ENCODE results near the gene COL4A4. TPM values are rescaled to one million over a fixed set of nuclear protein-coding genes. Genes with fewer than 3 reads are reported as not detected.

The COL4A4 gene
- polyA plus RNA-seq, 3 donors from 2014 or later: 0.76 to 1.3 TPM; not detected in 1

GRCh38 chr2:227152093-227152766 is 11.8 kb downstream of the COL4A4 start:
- Mint-ChIP-seq H3K27ac (no peak overlapping the region), H3K4me1 (no peaks in the 10 kb centered on the region), H3K9me3 (peaks cover 0 to 5% (median 0%) of the 10 kb centered on the region in 6 donors), H3K27me3 (ENCODE audit: low read depth in 3 of 3) (peaks cover 2 to 8% (median 4%) of the 10 kb centered on the region in 3 donors), H3K36me3 (peaks cover 0 to 2% (median 0%) of the 10 kb centered on the region in 3 donors), H3K4me3 (no peak overlapping the region)
- no peak for DNase-seq

- H3K27ac Mint-ChIP-seq: no peak overlapping the region
- H3K27me3 Mint-ChIP-seq (ENCODE audit: low read depth in 3 of 3): peaks cover 2 to 8% (median 4%) of the 10 kb centered on the region in 3 donors
- peaks cover 0 to 5% (median 1%) of the 10 kb centered on the region in 6 donors for H3K9me3 Mint-ChIP-seq
- peaks cover 0 to 2% (median 0%) of the 10 kb centered on the region in 3 donors for H3K36me3 Mint-ChIP-seq
- H3K4me1 Mint-ChIP-seq: no peaks in the 10 kb centered on the region
- no peak for DNase-seq
- no peak overlapping the region for H3K4me3 Mint-ChIP-seq
Observed at GRCh38 chr2:227150222-227150936, 13.6 kb downstream of the COL4A4 start.

- peaks cover 0 to 5% (median 1%) of the 10 kb centered on the region in 6 donors for H3K9me3 Mint-ChIP-seq
- peaks cover 0 to 6% (median 1%) of the 10 kb centered on the region in 3 donors for H3K27me3 Mint-ChIP-seq (ENCODE audit: low read depth in 3 of 3)
Observed at GRCh38 chr2:227148106-227148505, 15.9 kb downstream of the COL4A4 start.

GRCh38 chr2:227147023-227147422 is 17.0 kb downstream of the COL4A4 start:
- H3K4me3 Mint-ChIP-seq: no peak overlapping the region
- H3K36me3 Mint-ChIP-seq: peaks cover 0 to 2% (median 0%) of the 10 kb centered on the region in 3 donors
- no peaks in the 10 kb centered on the region for H3K4me1 Mint-ChIP-seq
- H3K9me3 Mint-ChIP-seq: peaks cover 0 to 5% (median 1%) of the 10 kb centered on the region in 6 donors
- no peak overlapping the region for H3K27ac Mint-ChIP-seq
- peaks cover 0 to 6% (median 1%) of the 10 kb centered on the region in 3 donors for H3K27me3 Mint-ChIP-seq (ENCODE audit: low read depth in 3 of 3)
- no peak for DNase-seq

More at GRCh38 chr2:227148106-227148505, 15.9 kb downstream of the COL4A4 start:
- Mint-ChIP-seq H3K27ac (no peak overlapping the region), H3K36me3 (peaks cover 0 to 2% (median 0%) of the 10 kb centered on the region in 3 donors), H3K4me1 (no peaks in the 10 kb centered on the region), H3K4me3 (no peak overlapping the region)
- DNase-seq: no peak

GRCh38 chr2:227146456-227146855 is 17.5 kb downstream of the COL4A4 start:
- Mint-ChIP-seq H3K4me3 (no peak overlapping the region), H3K4me1 (no peaks in the 10 kb centered on the region), H3K9me3 (peaks cover 0 to 5% (median 1%) of the 10 kb centered on the region in 6 donors), H3K36me3 (peaks cover 0 to 2% (median 0%) of the 10 kb centered on the region in 3 donors), H3K27ac (no peak overlapping the region), H3K27me3 (ENCODE audit: low read depth in 3 of 3) (peaks cover 0 to 6% (median 1%) of the 10 kb centered on the region in 3 donors)
- DNase-seq: no peak

- H3K27ac Mint-ChIP-seq: no peak overlapping the region
- no peak for DNase-seq
- peaks cover 0 to 3% (median 1%) of the 10 kb centered on the region in 3 donors for H3K27me3 Mint-ChIP-seq (ENCODE audit: low read depth in 3 of 3)
- no peaks in the 10 kb centered on the region for H3K4me1 Mint-ChIP-seq
- peaks cover 0 to 4% (median 1%) of the 10 kb centered on the region in 6 donors for H3K9me3 Mint-ChIP-seq
- no peak overlapping the region for H3K4me3 Mint-ChIP-seq
- H3K36me3 Mint-ChIP-seq: peaks cover 0 to 2% (median 0%) of the 10 kb centered on the region in 3 donors
Observed at GRCh38 chr2:227143895-227144294, 20.1 kb downstream of the COL4A4 start.

GRCh38 chr2:227141301-227141700 is 22.7 kb downstream of the COL4A4 start:
- H3K27me3 Mint-ChIP-seq (ENCODE audit: low read depth in 3 of 3): peaks cover 1 to 3% (median 2%) of the 10 kb centered on the region in 3 donors
- DNase-seq: no peak
- H3K4me3 Mint-ChIP-seq: no peak overlapping the region
- H3K9me3 Mint-ChIP-seq: peaks cover 0 to 2% (median 0%) of the 10 kb centered on the region in 6 donors
- no peaks in the 10 kb centered on the region for H3K4me1 Mint-ChIP-seq
- H3K27ac Mint-ChIP-seq: no peak overlapping the region
- no peaks in the 10 kb centered on the region for H3K36me3 Mint-ChIP-seq

GRCh38 chr2:227134591-227134990 is 29.4 kb downstream of the COL4A4 start:
- no peaks in the 10 kb centered on the region for H3K36me3 Mint-ChIP-seq
- H3K27me3 Mint-ChIP-seq (ENCODE audit: low read depth in 3 of 3): peaks cover 0 to 3% (median 2%) of the 10 kb centered on the region in 3 donors
- no peak overlapping the region for H3K27ac Mint-ChIP-seq
- no peaks in the 10 kb centered on the region for H3K4me1 Mint-ChIP-seq
- no peak for DNase-seq
- H3K9me3 Mint-ChIP-seq: no peaks in the 10 kb centered on the region
- H3K4me3 Mint-ChIP-seq: no peak overlapping the region

GRCh38 chr2:227132986-227133385 is 31.0 kb downstream of the COL4A4 start:
- H3K27me3 Mint-ChIP-seq (ENCODE audit: low read depth in 3 of 3): peaks cover 2 to 5% (median 4%) of the 10 kb centered on the region in 3 donors
- H3K4me1 Mint-ChIP-seq: no peaks in the 10 kb centered on the region

GRCh38 chr2:227130636-227131035 is 33.4 kb downstream of the COL4A4 start:
- H3K4me3 Mint-ChIP-seq: no peak overlapping the region
- no peak for DNase-seq
- H3K9me3 Mint-ChIP-seq: no peaks in the 10 kb centered on the region
- H3K27ac Mint-ChIP-seq: no peak overlapping the region
- H3K36me3 Mint-ChIP-seq: no peaks in the 10 kb centered on the region
- no peaks in the 10 kb centered on the region for H3K4me1 Mint-ChIP-seq
- peaks cover 2 to 6% (median 2%) of the 10 kb centered on the region in 3 donors for H3K27me3 Mint-ChIP-seq (ENCODE audit: low read depth in 3 of 3)

More at GRCh38 chr2:227132986-227133385, 31.0 kb downstream of the COL4A4 start:
- Mint-ChIP-seq H3K36me3 (no peaks in the 10 kb centered on the region), H3K4me3 (no peak overlapping the region), H3K27ac (no peak overlapping the region), H3K9me3 (no peaks in the 10 kb centered on the region)
- no peak for DNase-seq

GRCh38 chr2:227127201-227127600 is 36.8 kb downstream of the COL4A4 start:
- Mint-ChIP-seq H3K9me3 (no peaks in the 10 kb centered on the region), H3K27me3 (ENCODE audit: low read depth in 3 of 3) (peaks cover 2 to 8% (median 7%) of the 10 kb centered on the region in 3 donors), H3K36me3 (no peaks in the 10 kb centered on the region), H3K4me3 (no peak overlapping the region), H3K27ac (no peak overlapping the region), H3K4me1 (no peaks in the 10 kb centered on the region)
- DNase-seq: no peak

- H3K36me3 Mint-ChIP-seq: no peaks in the 10 kb centered on the region
- DNase-seq: no peak
- H3K27ac Mint-ChIP-seq: no peak overlapping the region
- H3K4me1 Mint-ChIP-seq: no peaks in the 10 kb centered on the region
- H3K4me3 Mint-ChIP-seq: no peak overlapping the region
- no peaks in the 10 kb centered on the region for H3K9me3 Mint-ChIP-seq
- peaks cover 2 to 9% (median 7%) of the 10 kb centered on the region in 3 donors for H3K27me3 Mint-ChIP-seq (ENCODE audit: low read depth in 3 of 3)
Observed at GRCh38 chr2:227125506-227125905, 38.5 kb downstream of the COL4A4 start.

- Mint-ChIP-seq H3K9me3 (no peaks in the 10 kb centered on the region), H3K4me1 (no peaks in the 10 kb centered on the region), H3K4me3 (no peak overlapping the region), H3K27me3 (ENCODE audit: low read depth in 3 of 3) (peaks cover 2 to 9% (median 7%) of the 10 kb centered on the region in 3 donors), H3K27ac (no peak overlapping the region), H3K36me3 (no peaks in the 10 kb centered on the region)
- no peak for DNase-seq
Observed at GRCh38 chr2:227124811-227125210, 39.2 kb downstream of the COL4A4 start.

GRCh38 chr2:227123697-227124096 is 40.3 kb downstream of the COL4A4 start:
- Mint-ChIP-seq H3K4me3 (no peak overlapping the region), H3K36me3 (no peaks in the 10 kb centered on the region), H3K4me1 (no peaks in the 10 kb centered on the region), H3K9me3 (no peaks in the 10 kb centered on the region), H3K27ac (no peak overlapping the region), H3K27me3 (ENCODE audit: low read depth in 3 of 3) (peaks cover 2 to 7% (median 7%) of the 10 kb centered on the region in 3 donors)
- DNase-seq: no peak
